NCI-H1105 treated with DMSO at 0.1 percent for 48 hours (cell line): ENCODE results near the gene C6.
"Not testable (repeated sequence)": the region's sequence is repeated elsewhere in the genome, so short reads cannot be mapped to it uniquely, and the experiment has no call there.

ENCODE experiments used
- DNase-seq: peaks from one replicate; lab custom pipeline; 2025; lab: John Stamatoyannopoulos, UW

The C6 gene

DNA sequence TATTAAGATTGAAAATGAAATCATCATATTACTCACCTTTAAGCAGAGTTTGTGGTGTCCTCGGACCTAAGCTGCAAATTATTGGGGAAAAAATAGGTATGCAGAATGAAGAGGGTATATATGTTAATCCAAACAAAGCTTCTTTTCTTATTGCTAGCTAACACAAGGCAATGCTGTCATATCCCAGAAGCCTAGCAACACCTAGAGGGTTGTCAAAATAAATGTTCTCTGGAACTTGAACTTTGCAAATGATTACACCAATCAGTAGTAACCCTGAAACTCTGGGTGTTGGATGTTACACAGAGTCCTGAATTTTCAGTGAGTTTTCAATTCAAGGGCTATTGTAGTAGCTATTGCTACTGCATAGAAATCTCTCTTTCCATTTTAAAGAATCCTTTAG is at the start of gene C6:
Gene C6, minus strand, starts transcription at position 193 of the 400 bp plus-strand sequence. CDS start 10,302 bp downstream, outside the sequence.
- DNase-seq = no peak

- no peak for DNase-seq
Observed at GRCh38 chr5:41256400-41256799, 43.1 kb upstream of the C6 start.

GRCh38 chr5:41253109-41253508 is 39.8 kb upstream of the C6 start:
- no peak for DNase-seq

DNA sequence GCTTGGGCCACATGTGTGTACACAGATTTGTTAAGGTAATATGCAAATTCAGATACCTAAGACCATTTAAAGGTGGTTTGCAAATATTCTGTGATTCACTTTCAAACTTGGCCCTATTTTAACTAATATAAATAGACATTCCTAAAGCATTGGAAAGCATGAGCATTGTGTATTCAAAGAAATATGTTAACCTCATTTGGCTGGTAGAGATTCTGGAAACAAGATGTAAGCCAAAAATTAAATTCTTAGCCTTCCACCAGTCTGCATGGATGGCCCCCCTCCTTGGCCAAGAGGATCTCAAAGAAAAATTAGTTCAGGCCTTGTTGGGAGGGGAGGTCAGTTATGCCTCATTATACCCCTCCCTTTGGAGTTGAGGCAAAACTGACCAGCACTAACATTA is 38.7 kb upstream of the C6 start:
- DNase-seq = no peak

GRCh38 chr5:41250351-41250987 is 37.1 kb upstream of the C6 start:
- DNase-seq = no peak

- no peak for DNase-seq
Observed at GRCh38 chr5:41247135-41247534, 33.8 kb upstream of the C6 start.

DNA sequence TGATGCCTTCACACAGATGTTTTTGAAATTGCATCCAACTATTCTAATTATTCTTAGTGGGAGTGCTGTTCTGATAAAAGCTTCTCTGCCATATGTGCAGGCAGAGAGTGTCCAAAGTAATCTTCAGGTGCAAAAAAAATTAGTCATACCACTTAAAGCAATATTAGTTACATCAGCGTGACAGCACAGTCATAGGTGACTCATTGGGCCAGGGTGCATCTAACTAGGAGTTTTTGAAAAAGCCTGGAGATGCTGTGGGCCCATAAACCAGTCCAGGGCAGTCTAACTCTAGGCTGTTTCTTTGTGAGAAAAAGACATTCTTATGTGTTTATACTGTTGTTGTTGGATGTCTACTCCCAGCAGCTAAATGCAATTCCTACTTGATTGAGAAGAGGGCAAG is 33.0 kb upstream of the C6 start:
- DNase-seq = no peak

DNA sequence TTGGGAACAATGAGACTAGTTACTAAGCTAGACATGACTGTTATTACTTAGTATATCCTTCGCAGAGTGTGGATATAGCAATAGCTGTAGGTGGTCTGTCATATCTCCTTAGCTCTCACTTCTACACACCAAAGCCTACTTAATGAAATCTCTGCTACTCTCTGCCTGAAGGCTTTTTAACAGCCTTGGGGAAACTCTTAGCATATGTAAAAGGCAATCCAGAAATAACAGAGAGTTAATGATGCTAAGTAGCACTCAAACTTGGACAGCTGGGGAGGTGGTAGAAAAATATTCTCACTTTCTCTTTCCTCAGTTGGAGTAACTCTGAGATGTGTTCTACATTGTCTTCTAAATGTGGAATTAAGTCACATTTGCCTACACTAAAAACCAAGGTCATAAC is 30.2 kb upstream of the C6 start:
- DNase-seq = no peak

- no peak for DNase-seq
Observed at GRCh38 chr5:41240985-41241384, 27.7 kb upstream of the C6 start.

DNA sequence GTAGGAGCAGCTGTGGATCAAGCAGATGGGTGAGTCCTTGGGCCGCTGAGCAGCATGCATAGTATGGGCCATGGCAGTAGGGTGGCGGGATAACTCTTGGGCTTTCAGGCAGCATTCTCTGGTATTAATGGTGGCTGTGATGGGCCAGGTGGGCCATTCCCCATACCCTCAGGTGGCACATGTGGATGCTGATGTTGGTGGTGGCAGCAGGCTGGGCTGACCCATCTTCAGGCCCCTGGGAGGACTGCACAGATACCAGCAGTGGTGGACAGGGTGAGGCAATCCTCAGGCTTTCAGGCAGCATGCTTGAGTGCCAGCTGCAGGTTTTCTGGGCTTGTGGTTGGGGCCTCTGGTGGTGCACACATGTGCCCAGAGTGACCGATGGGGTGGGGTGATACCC is 27.1 kb upstream of the C6 start:
- no peak for DNase-seq

- no peak for DNase-seq
Observed at GRCh38 chr5:41234475-41234874, 21.1 kb upstream of the C6 start.

DNA sequence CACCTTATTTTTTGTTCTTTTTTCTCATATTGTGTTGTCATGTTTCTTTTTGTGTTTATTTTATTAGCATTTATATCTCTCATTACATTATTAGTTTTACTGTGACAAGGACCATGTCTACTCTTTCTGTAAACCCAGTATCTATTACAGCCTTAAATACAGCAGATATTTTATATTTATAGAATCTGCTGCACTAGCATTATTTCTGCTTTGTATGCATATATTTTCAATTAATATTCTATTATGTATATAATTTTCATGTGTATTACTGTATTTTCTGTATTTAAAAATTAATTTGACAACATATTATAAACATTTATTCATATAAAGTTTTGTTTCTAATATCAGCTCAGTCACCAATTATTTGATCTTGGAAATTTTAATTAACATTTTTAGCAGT is 19.5 kb upstream of the C6 start:
- no peak for DNase-seq

DNA sequence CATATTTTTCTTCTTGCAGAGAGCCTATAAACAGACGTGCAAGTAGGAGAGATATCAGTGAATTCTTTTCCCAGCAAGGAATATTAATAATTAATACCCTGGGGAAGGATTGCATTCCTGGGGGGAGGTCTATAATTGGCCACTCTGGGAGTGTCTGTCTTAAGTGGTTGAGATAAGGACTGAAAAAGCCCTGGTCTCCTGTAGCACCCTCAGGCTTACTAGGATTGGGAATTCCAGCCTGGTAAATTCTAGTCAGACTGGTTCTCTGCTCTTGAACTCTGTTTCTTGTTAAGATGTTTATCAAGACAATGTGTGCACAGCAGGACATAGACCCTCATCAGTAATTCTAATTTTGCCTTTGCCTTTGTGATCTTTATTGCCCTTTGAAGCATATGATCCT is 16.9 kb upstream of the C6 start:
- not testable (repeated sequence) for DNase-seq

DNA sequence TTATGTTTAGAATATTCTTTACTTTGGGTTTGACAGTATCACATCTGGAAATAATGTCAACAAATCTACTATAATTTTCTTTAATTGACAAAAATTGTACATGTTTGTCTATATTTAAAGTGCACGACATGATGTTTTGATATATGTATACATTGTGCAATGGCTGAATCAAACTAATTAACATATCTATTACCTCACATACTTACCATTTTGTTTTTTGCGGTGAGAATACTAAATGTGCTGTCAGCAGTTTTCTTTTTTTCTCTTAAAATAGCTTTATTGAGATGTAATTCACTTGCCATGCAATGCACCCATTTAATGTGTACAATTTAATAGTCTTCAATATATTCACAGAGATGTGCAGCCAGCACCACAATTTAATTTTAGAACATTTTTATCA is 10.6 kb upstream of the C6 start:
- DNase-seq = no peak

DNA sequence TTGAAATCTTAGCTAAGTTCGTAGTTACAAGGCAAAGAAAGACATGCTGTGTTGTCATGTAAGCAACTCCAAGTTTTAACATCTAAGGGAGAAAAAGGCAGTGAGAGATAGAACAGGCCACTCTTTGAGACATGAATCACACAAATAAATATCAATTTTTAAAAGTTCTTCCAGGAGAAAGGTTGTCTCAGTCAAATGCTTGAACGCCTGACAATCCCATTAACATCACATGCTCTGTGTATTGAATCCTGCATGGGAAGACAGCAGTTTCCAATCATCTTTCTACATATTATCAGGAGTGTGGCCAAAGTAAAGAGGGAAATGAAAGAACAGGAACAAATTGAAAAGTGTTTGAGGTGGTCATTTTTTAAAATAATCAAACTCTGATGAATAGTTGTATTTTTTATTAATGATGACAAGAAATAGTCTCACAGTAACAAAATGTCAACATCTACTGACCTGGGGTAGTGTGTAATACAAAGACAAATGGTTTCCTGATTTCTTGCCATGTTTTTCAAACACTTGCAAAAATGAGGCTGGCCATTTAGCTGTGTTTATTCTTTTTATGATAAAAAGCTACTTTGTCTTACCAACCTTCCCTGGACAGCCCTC is 6.4 kb upstream of the C6 start:
- no peak for DNase-seq

DNA sequence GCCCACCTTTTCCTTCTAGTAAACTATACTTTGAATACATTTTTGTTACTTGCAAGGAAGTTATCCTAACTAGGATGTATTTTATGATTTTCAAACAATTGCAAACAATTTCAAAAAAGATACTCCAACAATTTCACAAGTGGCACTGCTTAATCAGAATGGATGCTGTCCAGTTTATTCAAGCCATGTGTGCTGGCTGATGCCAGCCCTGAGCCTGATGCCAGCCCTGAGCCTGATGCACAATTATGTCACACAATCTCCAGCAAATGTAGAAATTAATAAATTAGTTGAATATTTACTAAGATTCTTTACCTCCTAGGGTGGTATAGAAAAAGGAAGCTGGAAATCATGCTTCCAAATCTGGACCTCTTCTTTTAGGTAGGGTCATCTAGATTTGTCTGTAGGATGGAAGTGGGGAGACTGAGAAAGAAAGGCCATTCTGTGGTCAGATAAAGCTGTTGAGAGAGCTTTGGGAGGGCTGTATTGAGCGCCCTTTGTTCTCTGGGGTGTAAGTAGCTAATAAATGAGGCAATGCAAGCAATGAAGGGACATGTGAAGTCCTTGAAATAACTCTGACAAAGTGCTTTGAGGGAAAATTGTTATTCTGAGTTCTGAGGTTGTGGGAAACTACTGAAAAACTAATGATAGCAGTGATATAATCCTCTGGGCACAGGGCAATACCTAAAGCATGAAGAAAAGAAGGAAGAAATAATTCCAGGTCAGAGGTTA is 5.8 kb upstream of the C6 start:
- DNase-seq = no peak

- no peak for DNase-seq
Observed at GRCh38 chr5:41214182-41214581, 850 bp upstream of the C6 start.

- no peak for DNase-seq
Observed at GRCh38 chr5:41212935-41213334, 397 bp downstream of the C6 start.

DNA sequence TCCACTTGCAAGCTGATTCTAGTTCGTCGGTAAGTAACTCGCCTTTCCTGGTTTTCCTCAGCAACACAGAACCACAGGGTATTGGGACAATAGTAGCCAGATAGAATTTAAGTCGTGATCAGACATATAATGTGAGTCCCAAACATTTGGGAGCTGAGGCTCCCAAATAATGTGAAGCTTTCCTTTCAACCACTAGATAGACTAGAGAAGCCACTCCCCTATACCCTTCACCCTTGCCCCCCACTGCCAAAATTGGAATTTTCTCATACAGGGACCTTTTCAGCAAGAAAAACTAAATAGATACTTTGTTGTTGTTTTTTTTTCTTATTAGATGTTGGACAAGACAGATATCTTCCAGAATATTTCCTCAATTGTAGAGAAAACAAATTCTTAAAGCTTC is 1.9 kb downstream of the C6 start:
- DNase-seq = no peak

GRCh38 chr5:41205475-41205874 is 7.9 kb downstream of the C6 start:
- not testable (repeated sequence) for DNase-seq

DNA sequence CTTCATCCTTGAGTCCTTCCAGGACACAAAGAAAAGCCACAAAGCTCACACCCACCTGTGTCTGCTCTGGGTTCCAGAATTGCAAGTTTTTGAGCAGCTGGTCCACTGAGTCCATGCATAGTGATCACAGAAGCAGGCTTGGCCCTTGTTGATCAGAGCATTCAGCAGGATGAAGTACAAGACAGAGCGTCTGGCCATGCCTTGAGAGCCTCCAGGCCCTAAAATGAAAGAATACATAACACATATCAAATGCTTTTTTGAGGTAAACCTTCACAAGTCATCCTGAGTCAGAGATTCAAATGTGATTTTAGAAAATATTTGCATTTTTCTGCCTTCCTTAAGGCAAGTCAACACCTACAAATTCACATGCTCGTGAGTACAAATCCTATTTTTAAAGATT is 10.3 kb downstream of the C6 start:
- no peak for DNase-seq

GRCh38 chr5:41201082-41201772 is 12.1 kb downstream of the C6 start:
- no peak for DNase-seq

DNA sequence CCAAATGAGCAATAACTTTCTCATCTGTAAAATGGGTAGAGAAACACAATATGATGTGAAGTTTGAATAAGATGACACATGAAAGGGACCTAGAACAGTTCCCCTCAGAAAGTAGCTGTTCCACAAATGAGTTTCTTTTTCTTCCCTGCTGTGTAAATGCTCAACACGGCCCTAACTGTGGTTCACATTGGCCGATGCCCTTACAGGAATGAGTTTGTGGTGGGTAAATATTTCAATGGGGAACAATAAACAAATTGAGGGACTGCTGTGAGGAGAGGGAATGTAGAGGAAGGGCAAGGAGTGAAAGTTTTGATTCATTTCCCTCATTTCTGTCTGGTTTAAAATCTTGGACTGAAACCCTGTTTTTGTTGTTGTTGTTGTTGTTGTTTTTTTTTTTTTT is 12.8 kb downstream of the C6 start:
- DNase-seq = no peak
